ENCODE measurements around the gene C3orf80. TPM values are rescaled to one million over a fixed set of nuclear protein-coding genes. Genes with fewer than 3 reads are reported as not detected.

C3orf80 gene
- total RNA-seq, 1 donor from 2014 or later: 1.3 TPM

DNA sequence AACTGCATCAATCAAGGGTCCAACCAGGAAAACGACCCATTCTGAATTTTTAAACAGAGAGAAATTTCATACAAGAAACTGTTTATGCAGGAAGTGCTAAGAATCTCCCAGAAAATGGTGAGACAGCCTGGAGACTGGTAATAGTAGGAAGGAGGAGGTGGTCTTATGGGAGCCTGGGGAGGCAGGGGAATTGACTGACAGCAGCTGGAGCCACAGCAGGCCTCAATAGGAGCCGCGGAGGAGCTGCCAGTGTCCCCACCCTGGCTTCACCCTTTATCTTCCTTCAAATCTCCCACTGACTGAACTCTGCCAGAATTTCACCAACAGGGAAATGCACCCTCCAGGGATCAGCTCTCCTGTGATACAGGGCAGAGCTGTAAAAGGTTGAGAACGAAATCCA is 7.5 kb upstream of the C3orf80 start:
- ATAC-seq: no peak
- DNase-seq: no peak
- Histone ChIP-seq H3K4me1 (no peaks in the 10 kb centered on the region), H3K9me3 (no peaks in the 10 kb centered on the region), H3K36me3 (no peaks in the 10 kb centered on the region), H3K27me3 (no peaks in the 10 kb centered on the region), H3K27ac (no peak overlapping the region), H3K4me3 (no peak overlapping the region)
- TF ChIP-seq, protein P1, sequence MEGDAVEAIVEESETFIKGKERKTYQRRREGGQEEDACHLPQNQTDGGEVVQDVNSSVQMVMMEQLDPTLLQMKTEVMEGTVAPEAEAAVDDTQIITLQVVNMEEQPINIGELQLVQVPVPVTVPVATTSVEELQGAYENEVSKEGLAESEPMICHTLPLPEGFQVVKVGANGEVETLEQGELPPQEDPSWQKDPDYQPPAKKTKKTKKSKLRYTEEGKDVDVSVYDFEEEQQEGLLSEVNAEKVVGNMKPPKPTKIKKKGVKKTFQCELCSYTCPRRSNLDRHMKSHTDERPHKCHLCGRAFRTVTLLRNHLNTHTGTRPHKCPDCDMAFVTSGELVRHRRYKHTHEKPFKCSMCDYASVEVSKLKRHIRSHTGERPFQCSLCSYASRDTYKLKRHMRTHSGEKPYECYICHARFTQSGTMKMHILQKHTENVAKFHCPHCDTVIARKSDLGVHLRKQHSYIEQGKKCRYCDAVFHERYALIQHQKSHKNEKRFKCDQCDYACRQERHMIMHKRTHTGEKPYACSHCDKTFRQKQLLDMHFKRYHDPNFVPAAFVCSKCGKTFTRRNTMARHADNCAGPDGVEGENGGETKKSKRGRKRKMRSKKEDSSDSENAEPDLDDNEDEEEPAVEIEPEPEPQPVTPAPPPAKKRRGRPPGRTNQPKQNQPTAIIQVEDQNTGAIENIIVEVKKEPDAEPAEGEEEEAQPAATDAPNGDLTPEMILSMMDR (IDR thresholded peaks at IDR 0.05): no peak
- intact Hi-C loops (cut with DNase I): no loop called here

DNA sequence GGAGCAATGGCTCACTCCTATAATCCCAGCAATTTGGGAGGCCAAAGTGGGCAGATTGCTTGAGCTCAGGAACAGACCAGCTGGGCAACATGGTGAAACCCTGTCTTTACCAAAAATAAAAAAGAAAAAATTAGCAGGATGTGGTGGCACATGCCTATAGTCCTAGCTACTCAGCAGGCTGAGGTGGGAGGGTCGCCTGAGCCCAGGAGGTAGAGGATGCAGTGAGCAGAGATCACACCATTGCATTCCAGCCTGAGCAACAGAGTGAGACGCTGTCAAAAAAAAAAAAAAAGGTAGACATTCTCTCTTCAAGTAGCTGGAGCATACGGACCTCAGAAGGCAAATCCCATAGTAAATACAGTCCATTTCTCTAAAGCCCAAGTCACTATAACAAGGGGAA is 7.1 kb upstream of the C3orf80 start:
- intact Hi-C loops (cut with DNase I): no loop called here
- ATAC-seq: no peak

GRCh38 chr3:160220038-160220437 is 5.2 kb upstream of the C3orf80 start:
- DNase-seq (no peak), ATAC-seq (no peak)
- intact Hi-C loops (cut with DNase I): no loop called here
- H3K9me3 ChIP-seq: no peaks in the 10 kb centered on the region
- H3K36me3 ChIP-seq: no peaks in the 10 kb centered on the region
- TF ChIP-seq, protein P1 (IDR thresholded peaks at IDR 0.05): no peak
- H3K27ac ChIP-seq: no peak overlapping the region
- H3K4me3 ChIP-seq: no peak overlapping the region
- H3K4me1 ChIP-seq: no peaks in the 10 kb centered on the region
- peaks cover 11% of the 10 kb centered on the region for H3K27me3 ChIP-seq

More for the DNA sequence above, 7.1 kb upstream of the C3orf80 start:
- Histone ChIP-seq H3K27ac (no peak overlapping the region), H3K36me3 (no peaks in the 10 kb centered on the region), H3K27me3 (no peaks in the 10 kb centered on the region), H3K9me3 (no peaks in the 10 kb centered on the region), H3K4me3 (no peak overlapping the region), H3K4me1 (no peaks in the 10 kb centered on the region)
- TF ChIP-seq, protein P1 (IDR thresholded peaks at IDR 0.05): no peak
- no peak for DNase-seq

DNA sequence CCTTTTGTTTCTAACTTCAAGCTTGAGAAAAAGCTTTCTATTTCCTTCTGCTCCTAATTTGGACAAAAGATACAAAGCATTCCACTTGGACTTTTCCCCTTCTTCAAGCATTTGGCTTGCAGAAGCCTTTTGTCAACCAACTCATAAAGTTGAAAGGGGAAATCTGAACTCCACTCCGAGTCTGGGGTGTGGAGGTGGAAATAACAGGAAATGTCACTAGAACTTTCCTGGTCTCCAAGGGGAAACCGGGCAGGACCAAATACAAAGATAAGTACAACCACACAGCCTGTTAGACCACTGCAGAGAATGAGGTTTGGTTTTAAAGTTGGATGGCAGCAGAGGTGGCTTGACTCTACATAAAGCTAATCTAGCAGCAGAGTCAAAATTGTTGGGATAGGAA is 4.2 kb upstream of the C3orf80 start:
- no peaks in the 10 kb centered on the region for H3K36me3 ChIP-seq
- H3K9me3 ChIP-seq: no peaks in the 10 kb centered on the region
- DNase-seq: no peak
- H3K27me3 ChIP-seq: peaks cover 15% of the 10 kb centered on the region
- H3K27ac ChIP-seq: no peak overlapping the region
- no peak overlapping the region for H3K4me3 ChIP-seq
- intact Hi-C loops (cut with DNase I): no loop called here
- TF ChIP-seq, protein P1 (IDR thresholded peaks at IDR 0.05): no peak
- peaks cover under 1% of the 10 kb centered on the region for H3K4me1 ChIP-seq
- no peak for ATAC-seq

- TF ChIP-seq, protein P1 (IDR thresholded peaks at IDR 0.05): no peak
- no peak for ATAC-seq
- H3K9me3 ChIP-seq: no peaks in the 10 kb centered on the region
- intact Hi-C loops (cut with DNase I): no loop called here
- H3K36me3 ChIP-seq: no peaks in the 10 kb centered on the region
- peaks cover 10% of the 10 kb centered on the region for H3K4me1 ChIP-seq
- no peak for DNase-seq
- H3K27ac ChIP-seq: no peak overlapping the region
- no peak overlapping the region for H3K4me3 ChIP-seq
- peaks cover 35% of the 10 kb centered on the region for H3K27me3 ChIP-seq
Measured at GRCh38 chr3:160224256-160224655, 966 bp upstream of the C3orf80 start.

DNA sequence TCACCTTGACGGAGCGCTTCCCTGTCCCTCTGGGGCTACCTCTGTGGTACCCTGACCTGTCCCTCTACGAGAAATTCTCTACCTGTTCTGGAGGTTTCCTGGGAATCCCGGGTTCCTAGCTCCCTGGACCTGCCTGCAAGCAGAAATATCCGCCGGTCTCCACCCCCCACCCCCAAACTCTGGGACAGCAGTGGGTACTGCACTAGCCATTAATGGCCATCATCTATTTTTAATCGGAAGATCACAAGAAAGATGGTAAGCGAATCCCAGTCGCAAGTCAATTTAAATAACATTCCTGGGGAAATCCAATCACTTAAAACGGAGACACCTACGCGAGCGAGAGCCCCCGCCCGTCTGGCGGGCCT is 429 bp upstream of the C3orf80 start:
- Histone ChIP-seq H3K4me3 (peak overlapping the region; percentile 56), H3K9me3 (no peaks in the 10 kb centered on the region), H3K4me1 (peaks cover 10% of the 10 kb centered on the region), H3K36me3 (no peaks in the 10 kb centered on the region), H3K27ac (no peak overlapping the region), H3K27me3 (peaks cover 37% of the 10 kb centered on the region)
- TF ChIP-seq, protein P1 (IDR thresholded peaks at IDR 0.05): no peak
- DNase-seq (no peak), ATAC-seq (no peak)
- intact Hi-C loops (cut with DNase I): no loop called here
